Measurements from ENCODE around the gene NKAIN2.
"Not testable (repeated sequence)": the region's sequence is repeated elsewhere in the genome, so short reads cannot be mapped to it uniquely, and the experiment has no call there.

NKAIN2 gene

DNA sequence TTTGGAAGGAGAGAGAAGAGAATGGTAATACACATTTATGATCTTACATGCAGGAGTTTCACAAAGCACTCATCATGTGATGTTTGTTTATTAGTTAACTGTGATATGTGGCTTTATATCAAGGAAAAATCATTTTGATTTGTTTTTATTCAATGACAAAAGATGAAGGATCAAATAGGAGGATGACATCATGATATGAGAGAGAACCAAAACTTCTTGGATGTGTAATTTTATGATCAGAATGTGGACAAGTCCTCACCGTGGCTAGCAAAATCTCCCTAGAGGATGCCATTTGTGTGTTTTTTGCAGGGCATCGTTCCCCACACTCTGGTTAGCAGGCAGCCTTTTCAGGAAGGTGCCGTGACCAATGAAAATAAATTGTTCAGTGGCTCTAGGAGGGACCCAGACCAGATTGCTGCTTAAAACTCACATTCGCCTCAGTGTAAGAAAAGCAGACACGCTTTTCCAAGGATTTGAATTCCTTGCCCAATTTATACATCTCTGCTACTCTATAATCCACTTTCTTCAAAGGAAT is 552.7 kb downstream of the NKAIN2 start:
- DNase-seq, result no peak

DNA sequence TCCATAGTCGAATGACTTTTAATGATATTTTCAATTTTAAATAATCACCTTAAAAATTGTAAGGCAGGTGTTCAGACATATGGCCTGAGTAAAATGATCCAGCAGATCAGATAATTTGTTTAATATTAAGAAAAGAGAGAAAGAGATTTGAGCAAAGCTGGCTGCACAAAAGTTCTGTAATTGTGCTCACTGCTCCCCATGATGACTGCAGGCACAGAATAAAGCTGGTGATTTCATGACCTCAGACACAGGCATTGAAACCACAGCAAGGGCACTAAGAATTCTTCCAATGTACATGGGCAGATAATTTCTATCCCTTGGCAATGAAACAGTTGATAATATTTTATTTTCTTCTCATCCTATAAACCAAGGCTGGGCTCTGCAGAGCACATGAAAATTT is 553.1 kb downstream of the NKAIN2 start:
- no peak for DNase-seq

GRCh38 chr6:124368131-124368530 is 564.5 kb downstream of the NKAIN2 start:
- no peak for DNase-seq

- no peak for DNase-seq
Measured at GRCh38 chr6:124371974-124372475, 568.4 kb downstream of the NKAIN2 start.

- no peak for DNase-seq
Measured at GRCh38 chr6:124373386-124373785, 569.7 kb downstream of the NKAIN2 start.

DNA sequence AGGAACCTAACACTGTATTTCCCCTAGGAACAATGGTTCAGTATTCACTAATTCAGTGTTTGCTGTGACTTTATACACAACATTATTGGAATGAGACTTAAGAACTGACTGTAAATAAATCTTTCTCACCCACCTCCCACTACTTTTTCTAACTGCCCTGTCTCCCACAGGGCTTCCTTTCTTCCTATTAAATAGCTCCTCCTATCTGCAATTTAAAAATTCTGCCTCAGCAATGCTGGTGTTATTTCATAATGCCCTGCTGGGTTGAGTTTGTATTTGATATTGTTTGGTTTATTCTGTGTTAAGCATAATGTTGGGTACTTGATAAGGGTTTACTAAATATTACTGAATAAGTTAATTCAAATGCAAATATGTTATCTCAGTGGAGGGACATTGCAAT is 585.5 kb downstream of the NKAIN2 start:
- peak; percentile 37 for DNase-seq

DNA sequence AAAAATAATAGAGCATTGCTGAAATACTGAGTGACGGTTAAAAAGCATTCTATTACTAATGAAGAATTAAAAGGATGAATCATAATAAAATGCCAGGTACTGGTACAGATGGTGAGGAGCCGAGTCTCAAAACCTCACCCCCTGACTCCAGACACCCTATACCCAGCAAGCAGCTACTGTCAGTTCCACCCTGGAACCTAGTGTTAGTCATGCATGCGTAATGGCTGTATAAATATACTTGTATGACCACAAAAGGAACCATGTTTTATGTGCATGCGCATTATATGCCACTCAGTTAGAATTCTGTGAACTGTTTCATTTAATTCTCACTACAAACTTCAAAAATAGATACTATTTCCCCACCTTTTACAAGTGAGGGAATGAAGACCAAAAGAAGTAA is 589.9 kb downstream of the NKAIN2 start:
- no peak for DNase-seq

DNA sequence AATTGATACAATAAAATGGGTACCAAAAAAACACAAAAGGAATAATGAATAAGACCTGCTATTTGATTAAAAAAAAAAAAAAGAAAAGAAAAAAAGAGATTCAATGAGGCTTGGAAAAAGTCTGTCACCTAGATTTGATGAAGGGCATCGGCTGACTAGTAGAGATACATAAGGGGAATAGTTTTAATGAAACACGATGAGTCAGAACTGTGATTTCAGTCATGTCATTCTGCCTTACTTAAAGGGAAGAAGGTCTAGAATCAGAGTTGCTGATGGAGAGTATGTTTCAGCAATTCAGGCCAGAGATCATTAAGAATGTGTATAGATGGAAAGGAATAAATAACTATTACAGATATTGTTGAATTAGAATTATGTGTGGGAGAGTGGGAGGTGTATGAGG is 592.7 kb downstream of the NKAIN2 start:
- no peak for DNase-seq

- DNase-seq, result no peak
Measured at GRCh38 chr6:124400261-124400999, 596.8 kb downstream of the NKAIN2 start.

DNA sequence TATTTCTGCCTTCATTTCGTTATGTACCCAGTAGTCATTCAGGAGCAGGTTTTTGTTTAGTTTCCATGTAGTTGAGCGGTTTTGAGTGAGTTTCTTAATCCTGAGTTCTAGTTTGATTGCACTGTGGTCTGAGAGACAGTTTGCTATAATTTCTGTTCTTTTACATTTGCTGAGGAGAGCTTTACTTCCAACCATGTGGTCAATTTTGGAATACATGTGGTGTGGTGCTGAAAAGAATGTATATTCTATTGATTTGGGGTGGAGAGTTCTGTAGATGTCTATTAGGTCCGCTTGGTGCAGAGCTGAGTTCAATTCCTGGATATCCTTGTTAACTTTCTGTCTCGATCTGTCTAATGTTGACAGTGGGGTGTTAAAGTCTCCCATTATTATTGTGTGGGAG is 606.8 kb downstream of the NKAIN2 start:
- not testable (repeated sequence) for DNase-seq

DNA sequence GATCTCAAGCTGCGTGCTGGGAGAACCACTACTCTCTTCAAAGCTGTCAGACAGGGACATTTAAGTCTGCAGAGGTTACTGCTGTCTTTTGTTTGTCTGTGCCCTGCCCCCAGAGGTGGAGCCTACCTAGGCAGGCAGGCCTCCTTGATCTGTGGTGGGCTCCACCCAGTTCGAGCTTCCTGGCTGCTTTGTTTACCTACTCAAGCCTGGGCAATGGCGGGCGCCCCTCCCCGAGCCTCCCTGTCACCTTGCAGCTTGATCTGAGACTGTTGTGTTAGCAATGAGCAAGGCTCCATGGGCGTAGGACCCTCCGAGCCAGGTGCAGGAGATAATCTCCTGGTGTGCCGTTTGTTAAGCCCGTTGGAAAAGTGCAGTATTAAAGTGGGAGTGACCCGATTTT is 609.0 kb downstream of the NKAIN2 start:
- DNase-seq, result not testable (repeated sequence)

- peak; percentile 49 for DNase-seq
Measured at GRCh38 chr6:124420116-124420840, 616.6 kb downstream of the NKAIN2 start.

GRCh38 chr6:124423621-124424020 is 620.0 kb downstream of the NKAIN2 start:
- DNase-seq, result no peak

GRCh38 chr6:124430740-124431318 is 627.2 kb downstream of the NKAIN2 start:
- no peak for DNase-seq

DNA sequence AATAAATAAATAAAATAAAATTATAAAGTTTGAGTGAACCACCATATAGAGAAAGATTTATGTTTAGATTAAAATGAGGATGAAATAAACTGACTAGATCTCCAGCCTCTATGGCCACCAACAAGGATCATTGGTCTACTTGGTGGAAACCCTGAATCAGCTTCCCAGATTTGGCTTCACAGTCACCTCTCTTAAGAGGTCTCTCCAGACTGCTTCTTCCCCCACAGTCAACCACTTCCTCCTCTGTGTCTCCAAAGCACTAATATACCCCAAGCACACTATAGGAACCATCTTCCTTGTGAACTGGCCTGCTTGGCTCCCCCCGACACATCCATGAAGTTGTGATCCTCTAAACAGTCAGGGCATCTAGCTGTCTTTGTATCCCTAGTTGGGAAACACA is 629.0 kb downstream of the NKAIN2 start:
- no peak for DNase-seq

DNA sequence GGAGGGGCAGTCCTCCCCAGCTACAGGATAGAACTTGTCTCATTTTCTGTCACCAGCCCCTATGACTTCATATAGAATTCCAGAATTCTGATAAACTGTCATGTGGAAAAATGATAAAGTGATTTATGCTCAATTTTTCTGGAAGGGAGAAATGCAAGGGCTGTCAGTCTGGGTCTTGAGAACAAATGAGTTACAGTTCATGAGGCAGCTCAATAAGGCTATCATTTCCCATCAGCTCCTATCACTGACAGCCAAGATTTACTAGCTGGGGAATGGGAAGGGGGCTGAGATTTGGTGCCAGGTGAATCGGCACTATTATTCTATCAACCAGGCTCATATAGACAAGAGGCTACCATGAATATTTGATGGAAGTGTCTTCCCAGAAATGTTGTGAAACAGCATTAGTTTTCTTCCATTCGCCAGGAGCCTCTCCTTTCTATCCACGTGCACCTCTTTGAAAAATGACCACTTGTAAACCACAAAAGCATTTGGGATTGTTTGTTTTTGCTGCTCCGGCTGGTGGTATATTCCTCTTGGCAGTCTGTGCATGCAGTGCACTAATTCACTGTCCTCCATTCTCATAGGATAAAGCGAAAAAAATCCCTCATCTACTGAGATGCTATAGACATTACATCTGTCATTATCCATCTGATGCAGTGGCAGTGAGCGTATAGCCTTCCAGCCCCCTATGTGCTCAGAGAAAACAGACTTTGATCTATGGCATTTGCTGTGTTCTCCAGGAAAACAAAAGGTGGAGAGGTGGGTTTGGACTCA is 629.9 kb downstream of the NKAIN2 start:
- no peak for DNase-seq

DNA sequence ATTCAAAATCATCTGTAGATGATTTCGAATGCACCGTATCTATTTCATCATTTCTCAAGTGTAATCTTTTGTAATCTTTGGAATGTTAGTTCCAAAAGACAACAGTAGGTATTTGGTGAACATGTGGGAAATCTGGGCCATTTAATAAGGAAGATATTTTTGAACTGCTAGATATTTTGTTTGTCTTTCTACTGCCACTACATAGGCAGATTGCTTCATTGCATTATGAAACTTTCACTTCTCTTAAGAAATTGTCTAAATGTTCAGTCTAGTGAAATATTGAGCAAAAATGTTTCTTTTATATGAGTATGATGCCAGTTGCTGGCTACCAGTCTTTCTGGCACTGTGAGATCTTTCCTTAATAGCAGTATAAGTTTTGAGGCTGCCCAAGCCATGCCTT is 630.8 kb downstream of the NKAIN2 start:
- DNase-seq, result no peak

DNA sequence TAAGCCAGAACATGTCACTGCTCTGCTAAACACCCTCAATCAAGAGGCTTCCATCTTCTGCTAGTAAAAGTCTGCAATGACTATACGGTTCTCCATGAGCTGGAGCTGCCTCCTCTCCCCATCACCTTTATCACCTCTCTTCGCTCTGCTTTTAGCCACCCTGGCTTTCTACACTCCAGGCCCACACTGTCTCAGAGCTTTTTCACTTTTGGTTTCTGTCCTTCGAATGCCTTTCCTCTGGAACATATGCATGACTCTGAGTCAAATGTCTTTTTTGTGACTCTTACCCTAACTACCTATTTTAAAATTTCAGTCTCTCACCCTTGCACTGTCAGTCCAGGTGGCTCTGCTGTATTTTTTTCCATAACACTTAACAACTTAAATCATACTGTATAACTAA is 633.1 kb downstream of the NKAIN2 start:
- DNase-seq, result no peak

DNA sequence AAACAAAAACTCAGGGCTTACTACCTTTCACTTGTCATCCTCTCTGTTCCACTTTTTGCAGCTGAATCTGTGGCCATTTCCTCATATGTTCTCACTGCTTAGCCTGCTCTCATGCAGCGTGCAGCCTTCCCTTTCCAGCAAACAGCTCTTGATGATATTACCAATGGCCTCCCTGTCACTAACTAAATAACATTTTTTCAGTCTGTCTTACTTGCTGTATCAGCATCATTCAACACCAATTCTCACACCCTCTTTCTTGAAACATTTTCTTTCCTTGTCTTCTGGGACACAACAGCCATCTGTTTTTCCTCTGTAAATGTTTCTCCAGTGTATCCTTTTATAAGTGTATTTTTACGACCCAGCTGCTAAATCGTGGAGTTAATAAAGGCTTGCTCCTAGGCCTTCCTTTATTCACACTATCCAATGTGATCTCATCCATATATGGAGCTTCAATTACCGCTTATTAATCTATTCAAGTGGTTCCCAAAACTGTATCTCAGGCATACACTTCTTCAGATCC is 634.9 kb downstream of the NKAIN2 start:
- DNase-seq, result no peak

DNA sequence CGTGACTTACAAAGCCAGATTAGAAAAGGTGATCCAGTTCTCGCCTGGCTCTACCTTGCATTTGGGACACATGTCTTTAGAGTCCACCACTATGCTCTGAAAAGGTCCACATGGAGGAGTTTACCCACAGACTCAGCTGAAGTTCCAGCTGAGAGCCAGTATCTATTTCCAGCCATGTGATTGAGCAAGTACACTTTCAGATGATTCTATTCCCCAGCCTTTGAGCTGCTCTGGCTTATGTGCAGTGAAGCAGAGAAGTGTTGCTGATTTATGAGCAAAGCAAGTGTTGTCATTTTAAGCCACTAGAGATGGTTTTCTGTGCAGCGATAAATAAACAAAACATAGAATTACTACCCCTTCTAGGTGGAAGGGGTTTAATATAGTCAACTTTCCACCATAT is 637.8 kb downstream of the NKAIN2 start:
- DNase-seq, result no peak

- DNase-seq, result no peak
Measured at GRCh38 chr6:124443541-124443940, 639.9 kb downstream of the NKAIN2 start.

DNA sequence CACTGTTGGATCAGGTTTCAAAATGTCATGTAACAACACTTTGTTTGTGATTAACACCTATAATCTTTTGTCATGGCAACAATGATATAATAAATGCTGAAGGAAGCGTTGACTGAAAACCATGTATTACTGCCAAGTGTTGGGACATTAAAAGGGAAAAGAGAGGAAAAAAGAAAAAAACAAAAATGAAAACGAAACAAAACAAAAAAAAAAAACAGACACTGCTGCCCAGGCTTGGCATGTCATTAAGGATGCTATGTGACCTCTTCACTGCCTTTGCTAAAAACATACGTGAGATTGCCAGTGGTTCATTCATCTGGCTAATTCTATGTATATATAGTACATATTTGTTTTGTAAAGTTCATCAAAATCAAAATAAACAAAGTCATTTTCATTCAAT is 641.9 kb downstream of the NKAIN2 start:
- no peak for DNase-seq

DNA sequence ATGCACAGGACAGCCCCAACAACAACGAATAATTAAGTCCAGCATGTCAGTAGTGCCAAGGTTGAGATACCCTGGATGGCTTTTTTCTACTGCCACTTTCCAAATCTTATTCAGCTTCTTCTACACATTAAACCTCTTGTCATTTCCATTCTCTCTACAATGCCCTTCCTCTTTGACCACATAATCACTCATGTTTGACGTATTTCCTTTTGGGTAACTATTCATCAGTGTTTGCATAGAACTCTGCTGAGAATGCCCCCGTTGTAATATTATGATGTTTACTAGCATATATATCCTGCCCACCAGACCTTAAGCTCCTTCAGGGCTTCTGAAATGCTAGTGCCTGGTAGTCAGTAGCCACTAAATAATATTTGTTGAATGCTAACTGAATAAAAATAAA is 643.3 kb downstream of the NKAIN2 start:
- no peak for DNase-seq

Data from NCI-H1436 (cell line).